GM18858 (cell line): ENCODE data around the gene EGFR.
"Not testable (repeated sequence)": the region's sequence is repeated elsewhere in the genome, so short reads cannot be mapped to it uniquely, and the experiment has no call there.

Experiments
- ATAC-seq: cut with Tn5 transposase; IDR thresholded peaks from one replicate; pipeline ENCODE4 v1.9.1; 2021; ENCODE audit not compliant: unreplicated experiment

Gene EGFR

DNA sequence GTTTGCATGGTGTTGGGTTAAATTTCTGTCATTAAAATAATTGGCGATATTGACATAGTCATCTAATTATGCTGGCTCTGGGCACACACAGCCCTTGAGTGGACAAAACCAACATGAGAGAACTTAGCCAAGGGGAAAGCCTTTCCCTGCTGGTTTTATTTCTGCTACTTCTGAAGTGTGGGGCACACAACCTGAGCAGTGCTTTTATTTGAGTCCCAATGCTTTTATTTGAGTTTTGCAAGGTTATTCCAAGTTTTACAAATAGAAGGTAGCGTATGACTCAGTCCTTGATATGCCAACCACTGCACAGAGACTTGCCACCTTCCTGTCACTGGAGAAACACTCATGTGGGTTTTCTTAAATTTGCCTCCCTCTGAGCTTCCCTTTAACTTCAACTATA lies 145.7 kb downstream of the EGFR start:
- no peak for ATAC-seq

GRCh38 chr7:55165176-55165861 lies 146.5 kb downstream of the EGFR start:
- no peak for ATAC-seq

DNA sequence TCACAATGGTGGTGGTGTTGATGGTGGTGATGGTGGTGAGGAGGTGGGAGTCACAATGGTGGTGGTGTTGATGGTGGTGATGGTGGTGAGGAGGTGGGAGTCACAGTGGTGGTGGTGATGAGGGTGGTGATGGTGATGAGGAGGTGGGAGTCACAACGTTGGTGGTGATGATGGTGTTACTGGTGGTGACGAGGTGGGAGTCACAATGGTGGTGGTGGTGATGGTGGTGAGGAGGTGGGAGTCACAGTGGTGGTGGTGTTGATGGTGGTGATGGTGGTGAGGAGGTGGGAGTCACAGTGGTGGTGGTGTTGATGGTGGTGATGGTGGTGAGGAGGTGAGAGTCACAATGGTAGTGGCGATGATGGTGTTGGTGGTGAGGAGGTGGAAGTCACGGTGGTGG lies 148.5 kb downstream of the EGFR start:
- not testable (repeated sequence) for ATAC-seq

DNA sequence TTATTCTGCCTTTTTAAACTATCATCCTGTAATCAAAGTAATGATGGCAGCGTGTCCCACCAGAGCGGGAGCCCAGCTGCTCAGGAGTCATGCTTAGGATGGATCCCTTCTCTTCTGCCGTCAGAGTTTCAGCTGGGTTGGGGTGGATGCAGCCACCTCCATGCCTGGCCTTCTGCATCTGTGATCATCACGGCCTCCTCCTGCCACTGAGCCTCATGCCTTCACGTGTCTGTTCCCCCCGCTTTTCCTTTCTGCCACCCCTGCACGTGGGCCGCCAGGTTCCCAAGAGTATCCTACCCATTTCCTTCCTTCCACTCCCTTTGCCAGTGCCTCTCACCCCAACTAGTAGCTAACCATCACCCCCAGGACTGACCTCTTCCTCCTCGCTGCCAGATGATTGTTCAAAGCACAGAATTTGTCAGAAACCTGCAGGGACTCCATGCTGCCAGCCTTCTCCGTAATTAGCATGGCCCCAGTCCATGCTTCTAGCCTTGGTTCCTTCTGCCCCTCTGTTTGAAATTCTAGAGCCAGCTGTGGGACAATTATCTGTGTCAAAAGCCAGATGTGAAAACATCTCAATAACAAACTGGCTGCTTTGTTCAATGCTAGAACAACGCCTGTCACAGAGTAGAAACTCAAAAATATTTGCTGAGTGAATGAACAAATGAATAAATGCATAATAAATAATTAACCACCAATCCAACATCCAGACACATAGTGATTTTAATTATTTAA lies 151.7 kb downstream of the EGFR start:
- ATAC-seq, result no peak

DNA sequence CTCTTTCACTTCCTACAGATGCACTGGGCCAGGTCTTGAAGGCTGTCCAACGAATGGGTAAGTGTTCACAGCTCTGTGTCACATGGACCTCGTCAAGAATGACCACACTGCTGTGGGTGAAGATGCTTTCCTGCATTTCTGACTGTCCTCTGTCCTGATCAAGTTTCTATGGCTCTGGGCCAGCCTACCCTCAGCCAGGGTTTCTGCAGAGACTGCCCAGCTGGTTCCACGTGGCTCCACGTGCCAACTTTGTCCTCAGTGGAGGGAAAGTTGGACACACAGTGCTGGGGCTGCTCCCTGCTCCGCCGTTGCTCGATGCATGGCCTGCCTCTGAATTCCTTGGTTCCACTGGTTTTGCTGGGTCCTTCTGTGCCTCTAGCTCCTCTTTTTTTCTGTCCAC lies 152.3 kb downstream of the EGFR start:
- ATAC-seq, result no peak

- no peak for ATAC-seq
Measured at GRCh38 chr7:55172161-55172560, 153.3 kb downstream of the EGFR start.

DNA sequence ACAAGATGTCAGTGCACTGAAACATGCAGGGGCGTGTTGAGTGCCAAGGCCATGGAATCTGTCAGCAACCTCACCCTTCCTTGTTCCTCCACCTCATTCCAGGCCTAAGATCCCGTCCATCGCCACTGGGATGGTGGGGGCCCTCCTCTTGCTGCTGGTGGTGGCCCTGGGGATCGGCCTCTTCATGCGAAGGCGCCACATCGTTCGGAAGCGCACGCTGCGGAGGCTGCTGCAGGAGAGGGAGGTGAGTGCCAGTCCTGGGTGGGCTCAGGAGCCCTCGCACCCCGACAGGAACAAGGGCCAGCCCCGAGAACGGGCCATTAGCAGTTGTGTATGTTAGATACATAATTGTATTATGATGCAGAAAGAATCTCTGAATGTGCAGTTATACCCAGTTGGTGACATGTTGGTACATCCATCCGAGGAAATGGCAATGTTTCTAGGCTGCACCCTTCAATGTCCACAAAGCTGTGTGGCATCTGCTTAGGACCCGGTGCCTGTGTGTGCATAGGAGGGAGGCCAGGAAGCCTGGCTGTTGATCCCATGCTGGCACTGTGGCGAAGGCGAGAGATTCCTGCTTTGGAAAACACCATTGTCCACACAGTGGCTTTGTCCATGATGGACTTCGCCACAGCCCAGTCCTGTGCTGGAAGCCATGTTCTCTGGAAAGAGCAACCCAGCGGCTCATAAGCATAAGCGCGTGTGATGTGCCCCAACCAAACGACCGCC lies 154.2 kb downstream of the EGFR start:
- ATAC-seq, result no peak

DNA sequence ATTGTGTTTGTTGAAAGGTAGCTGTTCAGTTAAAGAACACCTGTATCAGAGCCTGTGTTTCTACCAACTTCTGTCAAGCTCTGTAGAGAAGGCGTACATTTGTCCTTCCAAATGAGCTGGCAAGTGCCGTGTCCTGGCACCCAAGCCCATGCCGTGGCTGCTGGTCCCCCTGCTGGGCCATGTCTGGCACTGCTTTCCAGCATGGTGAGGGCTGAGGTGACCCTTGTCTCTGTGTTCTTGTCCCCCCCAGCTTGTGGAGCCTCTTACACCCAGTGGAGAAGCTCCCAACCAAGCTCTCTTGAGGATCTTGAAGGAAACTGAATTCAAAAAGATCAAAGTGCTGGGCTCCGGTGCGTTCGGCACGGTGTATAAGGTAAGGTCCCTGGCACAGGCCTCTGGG lies 154.9 kb downstream of the EGFR start:
- no peak for ATAC-seq

- ATAC-seq, result no peak
Measured at GRCh38 chr7:55174456-55174855, 155.6 kb downstream of the EGFR start.

- ATAC-seq, result no peak
Measured at GRCh38 chr7:55174856-55175255, 156.0 kb downstream of the EGFR start.

- no peak for ATAC-seq
Measured at GRCh38 chr7:55177068-55177530, 158.3 kb downstream of the EGFR start.

DNA sequence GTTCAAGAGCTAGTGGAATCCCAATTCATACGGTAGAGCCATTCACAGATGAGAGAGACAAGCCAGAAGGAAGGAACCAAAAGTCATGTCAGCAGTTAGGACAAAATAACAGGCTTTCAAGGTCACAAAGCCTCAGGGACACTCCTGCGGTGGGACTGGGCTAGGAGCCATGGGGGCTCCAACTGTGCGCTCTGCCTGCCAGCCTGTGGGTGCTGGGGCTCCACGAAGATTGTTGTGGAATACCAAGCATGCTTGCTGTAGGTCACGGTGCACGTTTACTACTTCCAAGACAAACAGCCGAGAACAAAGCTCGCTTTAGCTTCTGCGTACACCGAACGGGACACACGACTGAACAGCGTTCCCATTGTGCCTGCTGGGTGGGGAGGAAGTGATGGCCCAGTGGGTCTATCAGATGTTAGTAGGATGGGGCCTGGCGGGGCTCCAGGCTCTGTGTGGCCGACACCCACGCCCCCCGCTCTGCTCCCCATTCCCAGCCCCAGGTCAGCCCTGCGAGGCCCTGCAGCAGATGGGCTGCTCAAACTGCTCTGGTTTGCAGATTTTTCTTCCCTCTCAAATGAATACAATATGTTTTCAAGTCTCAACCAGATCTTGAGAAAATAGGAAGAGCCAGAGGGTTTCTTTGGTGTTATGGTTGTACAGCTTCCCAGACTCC lies 158.9 kb downstream of the EGFR start:
- ATAC-seq, result no peak

DNA sequence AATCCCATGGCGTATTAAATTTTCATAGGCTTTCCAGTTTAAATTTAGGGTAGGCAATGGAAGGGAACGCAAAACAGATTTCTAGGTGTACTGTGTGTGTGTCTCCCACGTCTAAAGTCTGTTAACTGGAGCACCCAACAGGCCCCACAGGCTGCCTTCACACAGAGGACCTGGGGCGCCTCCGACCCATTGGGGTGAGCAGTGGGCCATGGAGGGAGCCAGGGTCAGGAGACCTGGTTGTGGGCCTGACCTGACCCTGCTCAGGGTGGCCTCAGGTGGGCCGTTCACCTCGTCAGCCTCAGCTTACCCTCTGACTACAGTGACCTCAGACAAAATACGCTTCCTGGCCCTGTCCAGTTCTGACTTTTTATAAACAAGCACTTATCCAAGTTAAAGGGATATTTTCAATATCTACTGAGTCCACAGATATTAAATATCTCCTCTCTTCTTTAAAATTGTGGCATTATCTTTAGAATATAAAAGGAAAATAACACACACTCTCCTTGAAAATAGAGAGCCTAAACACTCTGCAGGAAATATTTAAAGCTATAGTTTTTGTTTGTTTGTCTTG lies 159.6 kb downstream of the EGFR start:
- ATAC-seq, result no peak

DNA sequence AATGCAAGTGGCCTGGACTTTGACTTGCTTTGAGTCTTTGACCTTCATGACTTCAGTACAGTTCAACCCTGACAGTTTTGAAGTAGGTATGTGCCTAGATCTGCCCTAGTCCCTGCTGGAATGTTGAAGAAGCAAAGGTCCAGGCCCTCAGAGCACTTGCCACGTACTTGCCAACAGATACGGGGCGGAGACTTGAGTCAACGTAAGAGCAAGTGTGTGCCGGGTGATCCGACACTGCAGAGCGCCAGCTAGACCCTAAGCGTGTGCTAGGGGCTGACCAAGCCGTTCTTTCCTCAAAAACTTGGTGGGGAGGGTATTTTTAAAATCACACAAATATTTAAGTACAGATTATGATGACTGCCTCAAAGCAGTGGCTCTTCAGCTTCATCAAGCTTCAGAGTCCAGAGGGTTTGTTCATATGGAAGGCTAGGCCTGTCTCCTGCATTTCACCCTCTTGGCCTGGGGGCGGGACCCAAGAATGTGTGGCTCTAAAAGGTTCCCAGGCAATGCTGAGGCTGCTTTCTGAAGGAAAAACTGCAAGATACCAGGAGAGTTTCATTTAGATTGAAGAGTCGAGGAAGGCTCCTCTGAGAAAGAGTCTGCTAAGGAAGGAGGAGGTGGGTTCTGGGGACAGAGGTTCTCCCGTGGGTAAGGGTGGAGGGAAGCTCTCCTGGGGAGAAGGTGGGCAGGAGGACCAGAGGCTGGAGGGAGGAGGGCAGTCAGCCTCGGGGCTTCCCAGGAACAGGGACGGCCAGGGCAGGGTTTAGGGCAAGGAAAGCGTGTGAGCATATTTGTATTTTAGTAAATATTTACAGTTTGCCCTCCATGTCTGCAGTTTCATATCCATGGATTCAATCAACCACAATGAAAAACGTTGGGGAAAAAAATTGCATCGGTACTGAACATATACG lies 160.3 kb downstream of the EGFR start:
- ATAC-seq, result no peak

GRCh38 chr7:55179931-55180682 lies 161.3 kb downstream of the EGFR start:
- ATAC-seq, result no peak

- no peak for ATAC-seq
Measured at GRCh38 chr7:55180963-55181542, 162.2 kb downstream of the EGFR start.

DNA sequence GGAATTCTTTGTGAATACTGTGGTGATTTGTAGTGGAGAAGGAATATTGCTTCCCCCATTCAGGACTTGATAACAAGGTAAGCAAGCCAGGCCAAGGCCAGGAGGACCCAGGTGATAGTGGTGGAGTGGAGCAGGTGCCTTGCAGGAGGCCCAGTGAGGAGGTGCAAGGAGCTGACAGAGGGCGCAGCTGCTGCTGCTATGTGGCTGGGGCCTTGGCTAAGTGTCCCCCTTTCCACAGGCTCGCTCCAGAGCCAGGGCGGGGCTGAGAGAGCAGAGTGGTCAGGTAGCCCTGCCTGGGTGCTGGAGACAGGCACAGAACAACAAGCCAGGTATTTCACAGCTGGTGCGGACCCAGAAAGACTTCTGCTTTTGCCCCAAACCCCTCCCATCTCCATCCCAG lies 162.9 kb downstream of the EGFR start:
- no peak for ATAC-seq

GRCh38 chr7:55183897-55184296 lies 165.1 kb downstream of the EGFR start:
- ATAC-seq, result no peak

DNA sequence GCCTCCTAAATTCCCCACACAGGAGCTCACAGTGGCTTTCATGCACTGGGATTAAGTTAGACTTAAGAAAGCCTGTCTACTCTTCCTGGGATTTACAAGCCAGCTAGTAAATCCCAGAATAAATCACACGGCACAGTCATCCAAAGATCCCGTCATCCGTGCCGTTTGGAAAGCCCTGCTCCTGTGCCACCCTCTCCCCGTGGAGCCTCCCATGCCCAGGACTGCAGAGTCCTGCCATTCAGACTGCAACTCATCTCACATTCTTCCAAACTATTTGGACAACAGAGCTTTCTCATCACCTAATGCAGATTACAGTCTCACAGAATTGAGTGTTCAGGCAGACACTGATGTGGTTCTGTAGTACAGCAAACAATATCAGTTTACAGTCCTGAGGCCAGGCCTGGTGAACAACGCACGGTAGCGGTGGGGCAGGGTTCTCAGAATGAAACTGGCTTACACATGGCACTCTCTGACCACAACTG lies 166.5 kb downstream of the EGFR start:
- no peak for ATAC-seq
